Measurements from ENCODE around the gene INTS1. TPM values are rescaled to one million over a fixed set of nuclear protein-coding genes. Genes with fewer than 3 reads are reported as not detected.

The INTS1 gene
- polyA plus RNA-seq, 1 donor from 2014 or later, result 21.1 TPM

DNA sequence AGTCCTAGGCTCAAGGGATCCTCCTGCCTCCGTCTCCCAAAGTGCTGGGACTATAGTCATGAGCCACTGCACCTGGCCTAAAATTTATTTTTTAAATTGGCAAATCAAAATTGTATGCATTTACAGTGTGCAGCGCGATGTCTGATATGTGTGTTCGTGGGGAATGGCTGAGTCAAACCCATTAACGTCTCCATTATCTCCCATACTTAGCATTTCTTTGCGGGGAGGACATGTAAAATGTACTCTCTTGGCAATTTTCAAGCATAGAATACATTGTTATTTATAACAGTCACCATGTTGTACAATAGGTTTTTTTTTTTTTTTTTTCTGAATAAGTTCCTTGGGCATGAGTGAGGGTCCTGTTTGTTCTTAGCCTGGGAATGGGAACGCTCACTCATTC, 48.0 kb upstream of the INTS1 start:
- TF ChIP-seq, protein P1, sequence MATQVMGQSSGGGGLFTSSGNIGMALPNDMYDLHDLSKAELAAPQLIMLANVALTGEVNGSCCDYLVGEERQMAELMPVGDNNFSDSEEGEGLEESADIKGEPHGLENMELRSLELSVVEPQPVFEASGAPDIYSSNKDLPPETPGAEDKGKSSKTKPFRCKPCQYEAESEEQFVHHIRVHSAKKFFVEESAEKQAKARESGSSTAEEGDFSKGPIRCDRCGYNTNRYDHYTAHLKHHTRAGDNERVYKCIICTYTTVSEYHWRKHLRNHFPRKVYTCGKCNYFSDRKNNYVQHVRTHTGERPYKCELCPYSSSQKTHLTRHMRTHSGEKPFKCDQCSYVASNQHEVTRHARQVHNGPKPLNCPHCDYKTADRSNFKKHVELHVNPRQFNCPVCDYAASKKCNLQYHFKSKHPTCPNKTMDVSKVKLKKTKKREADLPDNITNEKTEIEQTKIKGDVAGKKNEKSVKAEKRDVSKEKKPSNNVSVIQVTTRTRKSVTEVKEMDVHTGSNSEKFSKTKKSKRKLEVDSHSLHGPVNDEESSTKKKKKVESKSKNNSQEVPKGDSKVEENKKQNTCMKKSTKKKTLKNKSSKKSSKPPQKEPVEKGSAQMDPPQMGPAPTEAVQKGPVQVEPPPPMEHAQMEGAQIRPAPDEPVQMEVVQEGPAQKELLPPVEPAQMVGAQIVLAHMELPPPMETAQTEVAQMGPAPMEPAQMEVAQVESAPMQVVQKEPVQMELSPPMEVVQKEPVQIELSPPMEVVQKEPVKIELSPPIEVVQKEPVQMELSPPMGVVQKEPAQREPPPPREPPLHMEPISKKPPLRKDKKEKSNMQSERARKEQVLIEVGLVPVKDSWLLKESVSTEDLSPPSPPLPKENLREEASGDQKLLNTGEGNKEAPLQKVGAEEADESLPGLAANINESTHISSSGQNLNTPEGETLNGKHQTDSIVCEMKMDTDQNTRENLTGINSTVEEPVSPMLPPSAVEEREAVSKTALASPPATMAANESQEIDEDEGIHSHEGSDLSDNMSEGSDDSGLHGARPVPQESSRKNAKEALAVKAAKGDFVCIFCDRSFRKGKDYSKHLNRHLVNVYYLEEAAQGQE (IDR thresholded peaks at IDR 0.05; ENCODE audit: borderline replicate concordance), result no peak
- TF ChIP-seq EP300 (conservative IDR thresholded peaks at IDR 0.05; ENCODE audit: poor library complexity, severe bottlenecking) (no peak), TAF1 (IDR thresholded peaks at IDR 0.05; ENCODE audit: low read depth) (no peak), MXI1 (conservative IDR thresholded peaks at IDR 0.05; ENCODE audit: poor library complexity, severe bottlenecking) (no peak), RAD21 (conservative IDR thresholded peaks at IDR 0.05) (no peak)
- TF ChIP-seq, protein P2, sequence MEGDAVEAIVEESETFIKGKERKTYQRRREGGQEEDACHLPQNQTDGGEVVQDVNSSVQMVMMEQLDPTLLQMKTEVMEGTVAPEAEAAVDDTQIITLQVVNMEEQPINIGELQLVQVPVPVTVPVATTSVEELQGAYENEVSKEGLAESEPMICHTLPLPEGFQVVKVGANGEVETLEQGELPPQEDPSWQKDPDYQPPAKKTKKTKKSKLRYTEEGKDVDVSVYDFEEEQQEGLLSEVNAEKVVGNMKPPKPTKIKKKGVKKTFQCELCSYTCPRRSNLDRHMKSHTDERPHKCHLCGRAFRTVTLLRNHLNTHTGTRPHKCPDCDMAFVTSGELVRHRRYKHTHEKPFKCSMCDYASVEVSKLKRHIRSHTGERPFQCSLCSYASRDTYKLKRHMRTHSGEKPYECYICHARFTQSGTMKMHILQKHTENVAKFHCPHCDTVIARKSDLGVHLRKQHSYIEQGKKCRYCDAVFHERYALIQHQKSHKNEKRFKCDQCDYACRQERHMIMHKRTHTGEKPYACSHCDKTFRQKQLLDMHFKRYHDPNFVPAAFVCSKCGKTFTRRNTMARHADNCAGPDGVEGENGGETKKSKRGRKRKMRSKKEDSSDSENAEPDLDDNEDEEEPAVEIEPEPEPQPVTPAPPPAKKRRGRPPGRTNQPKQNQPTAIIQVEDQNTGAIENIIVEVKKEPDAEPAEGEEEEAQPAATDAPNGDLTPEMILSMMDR (IDR thresholded peaks at IDR 0.05; ENCODE audit: poor library complexity, severe bottlenecking), result no peak
- no peak overlapping the region for H3K27ac ChIP-seq (ENCODE audit: low read length)
- H3K9ac ChIP-seq (ENCODE audit: low read length), result no peak overlapping the region
- no peaks in the 10 kb centered on the region for H4K20me1 ChIP-seq (ENCODE audit: insufficient read depth)
- H3K79me2 ChIP-seq (replicated peaks; ENCODE audit: insufficient read depth, low read length), result no peaks in the 10 kb centered on the region
- H3F3A ChIP-seq (ENCODE audit: insufficient read depth, low read length, poor library complexity, severe bottlenecking), result no peaks in the 10 kb centered on the region
- H3K4me3 ChIP-seq (ENCODE audit: low read length), result no peak overlapping the region
- no peaks in the 10 kb centered on the region for H3K9me3 ChIP-seq (ENCODE audit: low read length)
- H3K9me2 ChIP-seq (ENCODE audit: insufficient read depth, low read length), result no peaks in the 10 kb centered on the region
- no peaks in the 10 kb centered on the region for H3K27me3 ChIP-seq (ENCODE audit: insufficient read depth, low read depth, low read length)
- H3K36me3 ChIP-seq (ENCODE audit: insufficient read depth, low read length), result no peaks in the 10 kb centered on the region
- no peak overlapping the region for H3K4me2 ChIP-seq (ENCODE audit: low read length)
- no peak overlapping the region for H2AFZ ChIP-seq (ENCODE audit: low read depth, low read length)

DNA sequence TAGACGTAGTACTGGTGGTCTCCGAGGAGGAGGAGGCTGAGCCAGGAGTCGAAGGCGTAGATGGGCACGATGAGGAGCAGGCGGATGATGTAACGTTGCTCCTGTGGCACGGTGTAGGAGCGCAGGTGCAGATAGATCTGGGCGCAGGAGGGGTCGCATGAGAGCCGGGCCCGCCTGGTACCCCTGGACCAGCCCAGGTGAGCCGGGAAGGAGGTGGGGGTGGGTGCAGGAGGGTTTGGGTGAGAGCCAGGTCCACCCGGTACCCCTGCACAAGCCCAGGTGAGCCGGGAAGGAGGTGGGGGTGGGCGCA, 46.6 kb upstream of the INTS1 start:
- no peak for TF ChIP-seq SMC3 (conservative IDR thresholded peaks at IDR 0.05; ENCODE audit: poor library complexity)
- TF ChIP-seq, protein P2 (IDR thresholded peaks at IDR 0.05; ENCODE audit: poor library complexity, severe bottlenecking), result no peak
- no peak for TF ChIP-seq POLR2AphosphoS5 (IDR thresholded peaks at IDR 0.05)
- TF ChIP-seq, protein P1 (IDR thresholded peaks at IDR 0.05; ENCODE audit: borderline replicate concordance), result no peak
- no peak for TF ChIP-seq RAD21 (conservative IDR thresholded peaks at IDR 0.05)
- no peak for TF ChIP-seq TAF1 (IDR thresholded peaks at IDR 0.05; ENCODE audit: low read depth)
- TF ChIP-seq EZH2 (IDR thresholded peaks at IDR 0.05; ENCODE audit: borderline replicate concordance, insufficient read depth, low read length, poor library complexity, severe bottlenecking), result no peak
- no peak for TF ChIP-seq MXI1 (conservative IDR thresholded peaks at IDR 0.05; ENCODE audit: poor library complexity, severe bottlenecking)
- TF ChIP-seq EP300 (conservative IDR thresholded peaks at IDR 0.05; ENCODE audit: poor library complexity, severe bottlenecking), result no peak
- no peaks in the 10 kb centered on the region for H3K9me3 ChIP-seq (ENCODE audit: low read length)

More for the DNA sequence above, 46.6 kb upstream of the INTS1 start:
- Histone ChIP-seq H4K20me1 (ENCODE audit: insufficient read depth) (no peaks in the 10 kb centered on the region), H3K79me2 (replicated peaks; ENCODE audit: insufficient read depth, low read length) (no peaks in the 10 kb centered on the region), H2AFZ (ENCODE audit: low read depth, low read length) (no peak overlapping the region), H3K27me3 (ENCODE audit: insufficient read depth, low read depth, low read length) (no peaks in the 10 kb centered on the region), H3K27ac (ENCODE audit: low read length) (no peak overlapping the region), H3K4me3 (ENCODE audit: low read length) (no peak overlapping the region), H3K9ac (ENCODE audit: low read length) (no peak overlapping the region), H3F3A (ENCODE audit: insufficient read depth, low read length, poor library complexity, severe bottlenecking) (no peaks in the 10 kb centered on the region), H3K4me2 (ENCODE audit: low read length) (no peak overlapping the region), H3K9me2 (ENCODE audit: insufficient read depth, low read length) (no peaks in the 10 kb centered on the region), H3K36me3 (ENCODE audit: insufficient read depth, low read length) (no peaks in the 10 kb centered on the region)
